Fibroblast of skin of scalp (primary cell): ENCODE measurements around the gene SMAD5.
A peak's percentile ranks its signal among the peaks of the same experiment; 100 is the strongest.

ENCODE experiments used
- DNase-seq: peaks from one replicate; pipeline ENCODE4 v3.0.0-alpha.2; 2013

Gene SMAD5

DNA sequence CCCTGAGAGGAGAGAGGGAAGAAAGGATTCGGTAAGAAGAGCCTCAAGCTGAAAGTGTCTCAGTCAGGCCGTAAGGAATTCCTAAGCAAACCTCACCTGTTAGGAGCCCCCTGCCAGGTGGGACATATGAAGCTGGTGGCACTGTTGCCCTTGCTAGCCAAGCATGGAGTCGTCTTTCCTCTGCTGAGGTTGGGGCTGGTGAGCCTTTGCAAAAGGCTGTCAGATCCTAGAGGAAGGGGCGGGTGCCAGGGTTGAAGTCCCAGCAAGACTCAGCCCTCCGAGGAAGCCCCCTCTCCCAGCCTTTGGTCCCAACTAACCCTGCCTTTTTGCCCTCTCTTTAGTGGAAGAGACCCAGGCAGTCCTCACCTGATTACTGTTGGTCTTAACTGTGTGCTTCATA is 65.8 kb downstream of the SMAD5 start:
- DNase-seq: no peak

DNA sequence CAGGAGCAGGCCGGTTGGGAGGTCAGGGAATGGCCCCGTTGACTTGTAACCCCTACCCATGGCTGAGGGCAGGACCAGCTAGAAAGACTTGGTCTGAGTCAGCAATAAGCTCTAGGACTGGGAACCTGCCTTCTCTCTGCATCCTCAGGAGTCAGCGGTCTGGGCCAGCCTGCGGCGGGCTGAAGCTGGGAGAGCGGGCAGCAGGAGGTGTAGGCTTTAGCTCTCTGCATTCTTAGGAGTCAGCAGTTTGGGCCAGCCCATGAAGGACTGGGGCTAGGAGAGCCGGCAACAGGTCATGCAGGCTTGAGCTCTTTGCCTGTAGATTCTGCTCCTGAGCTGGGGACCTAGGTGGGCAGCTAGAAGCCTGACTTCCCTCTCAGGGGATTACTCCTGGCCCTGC is 66.8 kb downstream of the SMAD5 start:
- DNase-seq: no peak

DNA sequence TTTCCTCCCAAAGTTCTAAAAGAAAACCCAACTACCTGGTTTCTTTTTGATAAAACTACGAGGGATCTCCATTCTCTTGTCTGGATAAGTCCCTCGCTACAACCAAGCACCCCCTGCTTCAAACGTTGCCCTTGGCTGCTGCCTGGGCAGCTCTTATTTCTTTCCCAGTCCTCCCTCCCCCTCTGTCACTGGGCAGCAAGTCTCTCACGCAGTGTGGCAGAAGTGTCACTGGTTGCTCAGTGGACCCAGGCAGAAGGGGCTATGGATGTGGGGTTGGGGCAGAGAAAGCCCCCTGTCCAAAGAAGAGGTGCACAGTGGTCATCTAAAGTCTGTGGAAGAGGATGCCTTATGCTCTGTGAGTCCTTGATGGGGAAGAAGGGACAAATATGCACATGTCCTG is 67.5 kb downstream of the SMAD5 start:
- no peak for DNase-seq

DNA sequence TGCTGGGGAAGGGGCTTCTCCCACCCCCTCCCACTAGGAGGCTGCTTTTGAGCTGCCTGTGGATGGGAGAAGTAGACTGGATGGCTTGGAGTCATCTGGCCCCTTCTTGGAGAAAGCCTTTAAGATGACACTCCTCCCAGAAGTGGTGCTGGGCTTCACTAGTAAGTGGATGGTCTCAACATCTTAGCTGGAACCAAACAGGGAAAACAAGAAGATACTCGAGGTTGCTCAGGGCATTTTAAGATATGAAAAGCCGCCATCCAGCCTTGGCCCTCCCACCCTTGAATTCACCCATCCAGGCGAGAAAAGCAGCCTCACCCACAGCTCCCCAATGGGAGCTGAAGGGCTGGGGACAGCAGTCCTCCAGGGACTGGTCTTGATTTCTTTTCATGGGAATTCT is 68.1 kb downstream of the SMAD5 start:
- no peak for DNase-seq

DNA sequence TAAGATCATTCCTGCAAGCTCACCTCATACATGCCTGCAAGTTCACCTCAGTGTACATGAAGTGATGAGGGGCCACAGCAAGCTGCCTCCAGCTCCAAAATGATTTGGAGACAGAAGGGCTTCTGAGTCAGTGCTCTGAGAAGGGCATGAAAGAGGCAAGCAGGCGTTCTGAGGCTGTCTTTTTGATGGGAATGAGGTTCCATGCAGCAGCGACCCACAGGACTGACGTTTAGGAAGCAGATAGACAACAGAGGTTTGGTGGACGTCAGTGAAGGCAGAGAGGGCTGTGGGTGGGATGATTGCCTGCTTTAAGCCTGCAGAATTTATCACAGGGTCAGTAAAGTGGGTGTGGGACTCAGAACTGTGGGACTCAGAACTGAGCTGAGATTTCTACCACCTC is 69.2 kb downstream of the SMAD5 start:
- no peak for DNase-seq

DNA sequence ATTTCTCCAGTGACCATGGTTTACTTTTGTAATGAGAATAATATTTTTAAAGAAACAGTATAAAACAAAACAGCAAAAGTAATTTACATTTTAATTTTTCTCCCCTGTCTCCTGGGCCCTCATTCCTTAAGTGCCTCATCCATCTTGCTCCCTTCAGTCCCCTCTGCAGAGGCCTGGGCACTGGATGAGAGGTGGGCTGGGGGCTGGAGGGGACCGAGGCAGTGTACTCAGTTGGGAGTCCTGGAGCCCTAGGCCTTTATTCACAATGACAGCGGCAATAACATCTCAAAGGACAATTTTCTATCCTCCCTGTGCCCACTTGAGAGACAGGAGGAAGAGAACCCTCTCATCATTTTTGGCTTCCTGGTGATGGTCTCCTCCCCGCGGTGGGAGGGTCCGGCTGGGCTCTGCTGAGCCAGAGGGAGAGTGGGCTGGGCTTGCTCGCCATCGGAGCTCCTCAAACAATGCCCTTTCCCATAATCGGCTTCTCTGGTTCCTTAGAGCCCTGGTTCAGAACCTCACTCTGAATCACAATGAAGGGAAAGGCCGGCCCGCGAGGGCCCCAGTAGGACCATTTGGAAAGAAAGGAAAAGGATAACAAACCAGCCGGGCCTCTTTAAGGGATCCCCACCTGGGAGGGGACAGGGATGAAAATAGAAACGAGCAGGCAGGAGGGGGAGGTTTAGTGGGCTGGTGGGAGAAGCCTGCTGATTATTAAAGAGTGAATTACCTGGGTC is 70.0 kb downstream of the SMAD5 start:
- no peak for DNase-seq

DNA sequence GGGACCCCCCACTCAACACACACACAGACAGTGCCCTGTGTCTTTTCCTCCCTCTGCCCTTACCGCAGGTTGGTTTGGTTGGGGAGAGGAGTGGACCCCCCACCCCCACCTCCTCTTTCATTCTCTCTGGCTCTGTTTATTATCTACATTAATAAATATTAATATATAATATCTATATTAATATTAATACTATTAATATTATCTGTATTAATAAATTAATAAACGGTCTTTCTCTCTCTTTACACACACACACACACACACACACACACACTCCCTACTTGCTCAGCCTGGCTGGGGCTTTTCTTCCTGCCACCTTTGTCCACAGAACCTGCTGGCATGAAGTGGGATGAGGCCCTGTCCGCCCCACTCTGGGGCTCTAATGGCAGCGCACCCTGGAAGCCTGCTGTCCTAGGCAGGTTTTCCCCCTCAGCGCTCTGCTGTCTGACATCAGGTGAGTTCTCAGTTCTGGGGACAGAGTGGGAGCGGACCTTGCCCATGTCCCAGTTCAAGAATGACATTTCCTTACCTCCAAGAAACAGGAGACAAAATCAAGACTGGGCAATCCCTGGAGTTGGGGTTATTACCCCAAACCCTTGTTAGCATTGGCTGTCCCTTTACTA is 70.8 kb downstream of the SMAD5 start:
- DNase-seq: no peak

DNA sequence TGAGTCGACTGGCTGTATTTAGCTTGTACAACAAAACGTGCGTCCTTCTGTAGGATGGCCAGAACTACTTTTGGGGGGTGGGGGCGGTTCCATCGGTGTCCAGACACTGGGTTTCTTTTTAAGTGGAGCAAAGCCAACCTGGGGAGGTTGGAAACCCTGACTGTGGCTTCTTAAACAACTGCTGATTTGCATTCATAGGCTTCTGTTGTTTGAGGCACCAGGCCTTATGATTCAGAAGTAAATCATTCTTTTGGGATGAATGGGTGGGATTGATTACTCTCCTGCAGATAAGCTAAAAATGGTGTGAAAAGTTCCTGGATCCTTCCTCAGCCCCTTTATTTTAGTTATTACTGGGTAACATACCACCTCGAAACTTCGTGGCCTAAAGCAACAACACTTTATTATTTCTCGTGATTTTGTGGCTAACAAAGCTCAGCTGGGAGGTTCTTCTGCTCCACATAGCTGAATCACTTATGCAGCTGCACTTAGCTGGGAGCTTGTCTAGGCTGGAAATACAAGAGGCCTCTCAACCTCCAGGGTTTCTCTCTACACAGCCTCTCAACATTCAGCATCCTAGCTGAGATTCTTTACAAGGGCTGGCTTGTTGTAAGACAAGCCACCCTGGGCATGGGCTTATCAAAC is 72.5 kb downstream of the SMAD5 start:
- no peak for DNase-seq

DNA sequence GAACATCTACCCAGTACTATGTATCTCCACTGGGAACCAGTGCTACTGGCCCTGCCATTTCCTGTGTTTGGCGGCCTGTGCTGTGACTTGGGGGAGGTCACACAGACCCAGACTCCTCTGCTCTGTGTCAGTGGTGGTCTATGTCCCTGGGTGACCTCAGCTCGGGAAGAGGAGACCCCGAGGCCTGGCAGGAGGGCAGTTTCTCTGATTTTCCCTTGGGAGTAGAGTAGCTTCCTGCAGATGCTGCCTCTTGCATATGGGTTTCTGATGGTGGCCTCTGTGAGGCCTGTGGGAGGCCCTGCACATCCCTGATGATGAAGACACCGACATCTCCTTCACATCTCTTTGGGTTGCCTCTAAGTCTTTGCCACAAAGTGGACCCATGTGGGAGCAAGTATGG is 73.3 kb downstream of the SMAD5 start:
- no peak for DNase-seq

DNA sequence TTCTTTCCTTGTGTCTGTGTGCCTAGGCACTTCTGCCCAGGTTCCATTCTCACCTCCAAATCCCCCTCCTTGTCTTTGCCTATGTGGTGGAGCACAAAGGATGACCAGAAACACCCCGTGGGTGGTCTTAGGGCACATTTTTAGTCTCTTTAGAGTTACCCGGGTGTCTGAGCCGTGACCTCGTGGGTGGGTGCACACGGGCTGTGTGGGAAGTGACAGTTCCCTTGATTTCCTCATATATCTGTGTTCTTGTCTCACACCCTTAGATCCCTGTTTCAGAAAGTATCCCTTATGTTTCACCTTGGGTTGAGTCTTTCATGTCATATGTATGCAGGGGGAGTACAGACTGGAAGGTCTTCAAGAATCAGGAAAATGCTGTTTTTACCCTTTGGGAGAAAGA is 73.7 kb downstream of the SMAD5 start:
- no peak for DNase-seq

DNA sequence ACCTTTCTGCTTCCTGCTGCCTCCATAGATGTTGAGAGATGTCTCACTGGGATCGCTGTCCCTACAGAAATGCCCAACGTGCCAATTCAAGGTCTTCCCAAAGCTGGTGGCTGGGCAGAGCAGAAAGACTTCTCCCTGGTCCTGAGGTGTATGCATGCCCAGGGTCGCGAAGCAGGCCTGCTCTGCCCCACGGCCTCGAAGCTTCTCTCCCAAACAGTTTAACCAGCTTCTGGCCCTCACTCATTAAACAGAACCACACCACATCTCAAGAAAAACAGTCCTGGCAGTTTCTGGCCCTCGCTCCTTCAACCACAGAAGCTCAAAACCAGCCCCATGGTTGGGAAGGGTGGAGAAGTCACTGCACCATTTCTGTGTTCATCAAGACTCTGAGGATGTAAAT is 75.0 kb downstream of the SMAD5 start:
- DNase-seq: no peak

DNA sequence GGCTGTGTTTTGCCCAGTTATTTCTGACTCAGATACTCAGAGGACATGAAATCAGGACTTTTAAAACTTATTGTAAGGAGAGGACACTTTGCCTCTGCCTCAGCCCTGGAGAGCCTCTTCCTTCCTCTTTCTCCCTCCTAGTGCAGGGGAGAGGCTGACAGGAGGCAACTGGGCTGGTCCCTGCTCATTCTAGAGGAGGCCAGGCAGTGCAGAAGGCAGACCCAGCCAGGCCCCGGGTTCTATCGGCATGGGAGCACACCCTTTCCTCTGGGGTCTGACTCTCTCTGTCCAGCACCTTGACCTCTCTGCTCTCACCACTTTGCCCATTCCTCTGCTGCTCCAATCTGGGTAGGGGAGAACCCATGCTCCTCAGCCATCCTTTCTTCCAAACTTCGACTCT is 76.3 kb downstream of the SMAD5 start:
- DNase-seq: no peak

DNA sequence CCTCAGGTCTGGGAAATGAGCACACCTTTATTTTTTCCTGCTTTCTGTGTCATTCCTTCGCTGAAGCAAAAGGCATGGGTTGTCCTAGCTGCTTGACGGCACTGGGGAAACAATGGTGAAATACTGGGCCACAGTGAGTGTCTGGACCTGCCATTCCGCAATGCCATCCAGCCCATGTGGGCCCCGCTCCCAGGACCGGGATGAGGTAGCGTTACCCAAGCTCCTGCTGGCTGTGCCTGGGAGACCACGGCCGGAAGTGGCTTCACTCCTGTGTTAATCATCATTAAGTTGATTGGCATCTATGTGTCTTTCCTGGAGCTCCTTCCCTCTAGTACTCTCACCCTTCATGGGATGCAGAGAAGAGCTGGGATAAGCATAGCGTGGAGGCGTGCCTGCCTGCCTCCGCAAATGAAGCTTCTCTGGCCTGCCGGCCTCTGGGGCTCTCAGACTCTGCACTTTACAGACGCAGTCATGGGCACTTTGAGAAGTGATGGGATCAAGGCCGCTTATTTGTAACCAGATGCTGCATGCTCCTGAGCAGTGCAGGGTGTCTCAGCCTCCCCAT is 76.8 kb downstream of the SMAD5 start:
- DNase-seq: no peak

DNA sequence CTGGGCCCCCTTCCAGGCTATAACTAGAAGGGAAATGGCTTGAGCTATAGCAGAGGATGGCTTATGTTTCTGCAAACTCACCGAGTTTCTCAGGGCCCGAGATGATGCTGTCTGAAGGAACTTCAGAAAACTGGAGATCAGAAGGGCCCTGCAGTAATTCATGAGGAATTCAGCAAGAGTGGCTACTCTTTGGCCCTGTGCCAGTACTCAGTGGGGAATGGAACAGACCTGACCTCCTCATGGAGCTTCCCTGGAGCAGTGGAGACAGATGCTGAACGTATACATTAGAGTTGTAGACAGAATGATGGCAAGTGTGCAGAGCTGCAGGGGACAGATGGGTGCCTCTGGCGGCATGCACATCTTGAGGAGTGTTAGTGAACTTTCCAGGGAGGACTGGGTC is 77.6 kb downstream of the SMAD5 start:
- peak; percentile 45 for DNase-seq

DNA sequence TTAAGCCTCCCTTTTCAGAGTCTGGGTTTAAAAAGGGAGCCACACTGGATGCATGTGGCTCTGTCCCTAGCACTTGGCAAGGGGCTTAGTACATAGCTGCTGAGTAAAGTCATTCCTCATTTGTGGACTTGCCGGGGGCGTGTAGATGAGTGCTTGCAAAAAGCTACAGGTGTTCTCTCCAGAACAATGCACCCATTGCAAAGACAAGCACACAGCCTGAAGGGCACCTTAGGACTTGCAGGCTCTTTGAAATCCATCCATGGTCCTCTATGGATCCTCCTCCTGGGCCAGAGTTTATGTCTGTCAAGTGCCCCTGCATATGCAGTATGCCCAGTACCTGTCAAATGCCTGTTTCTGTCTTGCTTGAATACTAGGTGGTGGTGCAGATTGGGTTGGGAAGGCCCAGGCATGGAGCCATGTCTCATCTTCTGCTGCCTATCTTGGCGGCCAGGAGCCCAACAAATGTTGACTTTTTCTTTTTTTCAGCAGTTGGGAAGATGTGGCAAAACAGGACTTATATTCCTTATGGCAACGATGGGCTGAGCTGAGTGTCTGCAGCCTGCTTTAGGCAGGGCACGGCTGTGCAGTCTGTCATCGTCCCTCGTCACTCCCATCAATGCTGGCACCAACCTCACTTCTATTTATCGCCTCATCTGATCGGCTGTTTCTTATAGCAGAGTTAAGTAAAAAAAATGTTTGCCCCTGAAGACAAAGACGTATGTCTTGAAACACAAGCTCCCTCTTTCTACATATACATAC is 78.8 kb downstream of the SMAD5 start:
- no peak for DNase-seq

DNA sequence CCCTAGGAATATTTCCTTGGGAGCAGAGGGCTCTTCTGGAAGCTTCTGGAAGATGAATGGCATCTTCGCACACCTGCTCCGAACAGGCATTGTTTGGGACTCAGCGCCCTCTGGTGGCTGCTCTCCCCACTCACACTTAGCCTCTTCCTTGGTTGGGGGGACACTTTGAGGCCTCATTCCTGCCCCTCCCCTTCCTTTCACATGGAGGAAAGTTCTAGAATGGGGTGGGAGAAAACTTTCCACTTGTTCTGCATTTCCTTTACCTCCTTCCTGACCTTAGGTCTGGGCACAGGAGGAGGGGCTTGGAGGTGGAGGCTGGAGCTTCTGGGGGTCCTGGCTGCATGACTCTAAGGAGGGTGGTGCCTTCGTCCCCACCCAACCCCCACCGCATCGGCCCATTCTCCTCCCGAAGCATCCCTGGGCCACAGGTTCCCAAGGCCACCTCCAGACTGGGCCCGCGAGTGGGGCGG is 79.6 kb downstream of the SMAD5 start:
- peak; percentile 47 for DNase-seq

DNA sequence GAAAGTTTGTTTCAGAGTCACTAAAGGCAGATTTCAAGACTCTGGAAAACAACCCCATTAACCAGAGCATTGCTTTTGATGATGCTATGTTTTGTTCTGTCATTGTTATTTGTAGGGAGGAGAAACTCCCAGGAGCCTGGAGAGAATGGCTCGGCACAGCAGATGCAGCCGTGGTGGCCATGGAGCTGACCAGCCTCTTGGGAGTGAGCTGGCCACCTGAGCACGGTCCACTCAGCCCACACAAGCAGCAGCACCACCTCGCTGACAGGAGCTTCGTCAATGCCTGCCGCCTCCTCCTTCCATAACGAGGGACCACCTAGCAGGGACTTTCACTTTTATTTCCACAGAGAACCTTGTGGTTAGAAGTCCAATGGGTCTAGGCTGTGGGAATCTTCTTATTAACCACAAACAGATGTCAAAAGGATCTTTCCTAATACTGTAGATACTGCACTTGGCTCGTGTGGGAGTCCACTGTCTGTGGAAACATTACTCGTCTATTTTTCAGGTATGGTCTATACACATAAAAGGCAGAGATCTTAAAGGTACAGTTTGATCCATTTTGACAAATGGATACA is 81.4 kb downstream of the SMAD5 start:
- DNase-seq: peak; percentile 11

DNA sequence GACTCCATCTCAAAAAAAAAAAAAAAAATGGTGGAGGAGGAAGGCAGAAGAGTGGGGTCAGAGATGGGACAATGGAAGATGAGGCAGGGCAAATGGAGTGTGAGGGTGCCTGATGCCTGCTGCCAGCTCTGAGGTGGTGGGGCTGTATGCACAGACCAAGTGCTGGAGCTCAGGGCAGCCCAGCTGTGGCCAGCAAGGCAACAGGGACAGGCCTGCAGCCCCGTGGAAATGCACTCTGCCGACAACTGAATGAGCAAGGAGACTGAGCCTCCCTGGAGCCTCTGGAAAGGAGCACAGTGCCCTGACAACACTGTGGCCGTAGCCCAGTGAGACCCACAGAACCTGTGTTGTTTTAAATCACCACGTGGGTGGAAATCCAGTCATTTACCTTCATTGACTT is 83.2 kb downstream of the SMAD5 start:
- no peak for DNase-seq

DNA sequence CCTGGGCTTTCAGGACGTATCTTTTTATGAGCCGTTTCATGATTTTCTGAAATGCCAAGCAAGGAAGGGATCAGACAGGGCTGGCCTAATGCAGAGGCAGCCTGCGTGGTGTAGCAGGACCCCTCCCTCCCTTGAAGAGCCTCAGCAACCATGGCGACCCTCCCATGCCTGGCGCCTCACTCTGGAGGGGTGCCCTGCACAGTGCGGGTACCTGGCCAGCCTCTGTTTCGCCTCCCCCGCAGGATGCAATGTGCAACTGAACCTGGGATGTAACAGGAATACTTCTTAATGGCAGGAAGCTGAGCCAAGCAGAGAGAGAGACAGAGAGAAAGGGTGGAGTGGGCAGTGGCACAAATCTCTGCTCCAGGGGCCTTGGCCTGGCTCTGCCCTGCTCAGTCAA is 83.6 kb downstream of the SMAD5 start:
- DNase-seq: no peak

DNA sequence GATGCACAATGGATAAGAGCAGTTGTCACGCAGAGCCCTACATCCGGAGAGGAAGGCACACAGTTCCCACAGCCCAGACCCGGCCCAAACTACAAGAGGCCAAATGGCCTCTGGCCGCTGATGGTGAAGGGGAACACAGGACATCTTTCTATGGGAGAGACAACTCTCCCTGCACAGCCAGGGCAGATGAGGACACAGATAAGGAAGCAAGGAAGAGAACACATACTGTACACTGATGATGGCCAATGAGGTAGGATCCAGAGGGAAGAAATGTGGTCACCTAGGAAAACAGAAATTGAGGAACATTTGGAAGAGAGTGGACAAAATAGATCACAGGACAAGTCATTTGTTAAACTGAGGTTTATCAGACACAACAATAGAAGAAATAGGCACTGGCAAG is 88.7 kb downstream of the SMAD5 start:
- DNase-seq: no peak

DNA sequence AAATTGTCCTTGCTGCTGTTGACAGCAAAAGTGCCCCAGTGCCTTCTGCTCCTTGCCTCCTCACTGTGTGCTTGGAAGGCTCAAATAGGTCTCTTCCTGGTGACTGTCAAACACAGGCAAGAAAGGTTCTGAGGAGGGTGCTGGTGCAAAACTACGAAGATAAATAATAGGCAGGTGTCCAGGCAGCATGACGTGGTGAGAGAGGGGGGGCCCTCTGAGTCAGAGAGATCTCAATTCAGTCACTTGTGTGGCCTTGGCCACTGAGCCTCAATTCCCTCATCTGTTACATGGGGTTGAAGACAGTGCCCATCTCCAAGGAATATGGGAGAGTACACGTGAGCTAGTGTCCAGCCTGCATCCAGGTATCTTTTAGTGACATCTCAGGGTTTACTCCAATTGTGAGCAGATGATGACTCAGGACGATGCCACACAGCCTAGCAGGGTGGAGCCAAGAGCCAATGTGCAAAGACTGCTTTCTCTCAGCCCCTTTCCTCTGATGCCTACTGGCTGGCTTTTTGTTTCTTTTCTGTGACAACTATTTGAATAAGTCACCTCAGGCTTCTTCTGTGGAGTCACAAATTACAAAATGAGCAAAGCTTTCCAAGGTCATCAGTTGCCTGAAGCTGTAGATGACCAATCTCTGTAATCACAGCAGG is 90.1 kb downstream of the SMAD5 start:
- DNase-seq: no peak

DNA sequence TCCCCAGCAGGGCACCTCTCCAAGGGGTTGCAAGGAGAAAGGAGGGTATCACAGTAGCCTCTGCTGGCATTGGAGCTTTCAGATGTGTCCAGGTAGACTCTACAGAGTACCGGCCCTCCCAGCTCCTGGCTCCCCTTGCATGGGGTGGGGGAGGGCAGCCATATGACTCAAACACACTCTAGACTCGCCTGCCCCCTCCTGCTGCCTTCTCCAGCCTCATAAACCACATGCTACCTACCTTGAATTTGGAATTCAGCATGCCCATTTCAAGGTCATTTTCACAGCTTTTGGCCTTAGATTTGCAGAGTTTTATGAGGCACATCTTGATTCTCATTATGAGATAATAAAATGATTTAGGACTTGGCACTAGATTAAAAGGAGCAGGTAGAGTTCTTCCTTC is 93.2 kb downstream of the SMAD5 start:
- no peak for DNase-seq
